Activated naive CD4-positive, alpha-beta T cell treated with anti-CD3 and anti-CD28 coated beads for 36 hours (primary cell): ENCODE results near the gene KLHL36. TPM values are rescaled to one million over a fixed set of nuclear protein-coding genes. Genes with fewer than 3 reads are reported as not detected.

Experiments used
- CTCF ChIA-PET: fragments of 350-600 bp; sonication (Branson Sonifier 250); formaldehyde crosslinking; loops from one replicate; lab custom pipeline; 2021; ENCODE audit warnings: antibody characterized with exemption; lab: Charles Lee
- DNase-seq: peaks from one replicate; pipeline ENCODE4 v3.0.0-alpha.2; 2020
- H3K27ac Mint-ChIP-seq: one replicate; pipeline ENCODE4 v1.8.0; 2021; ENCODE audit warnings: mild to moderate bottlenecking, mixed read lengths
- H3K27me3 Mint-ChIP-seq: one replicate; pipeline ENCODE4 v1.8.0; 2021; ENCODE audit warnings: low read depth, mixed read lengths
- H3K36me3 Mint-ChIP-seq: one replicate; pipeline ENCODE4 v1.8.0; 2021; ENCODE audit warnings: low read depth, mixed read lengths
- H3K4me1 Mint-ChIP-seq: one replicate; pipeline ENCODE4 v1.8.0; 2021; ENCODE audit warnings: low read depth, mixed read lengths
- H3K4me3 Mint-ChIP-seq: one replicate; pipeline ENCODE4 v1.8.0; 2021; ENCODE audit warnings: mild to moderate bottlenecking, moderate library complexity, mixed read lengths
- H3K9me3 Mint-ChIP-seq: one replicate; pipeline ENCODE4 v1.8.0; 2021; ENCODE audit warnings: mixed read lengths
- intact Hi-C: fragments of 100-400 bp; cut with micrococcal nuclease; formaldehyde crosslinking; loops from one replicate; pipeline ENCODE4 v1.15.1; 2023
- total RNA-seq, 2 experiments: library from RNA; stranded (reverse); gene quantifications; one replicate each; pipeline ENCODE4 v1.2.3, GENCODE V29; 2021

Gene KLHL36
- total RNA-seq = 10 to 100 TPM; 45.7 to 50.3 TPM

DNA sequence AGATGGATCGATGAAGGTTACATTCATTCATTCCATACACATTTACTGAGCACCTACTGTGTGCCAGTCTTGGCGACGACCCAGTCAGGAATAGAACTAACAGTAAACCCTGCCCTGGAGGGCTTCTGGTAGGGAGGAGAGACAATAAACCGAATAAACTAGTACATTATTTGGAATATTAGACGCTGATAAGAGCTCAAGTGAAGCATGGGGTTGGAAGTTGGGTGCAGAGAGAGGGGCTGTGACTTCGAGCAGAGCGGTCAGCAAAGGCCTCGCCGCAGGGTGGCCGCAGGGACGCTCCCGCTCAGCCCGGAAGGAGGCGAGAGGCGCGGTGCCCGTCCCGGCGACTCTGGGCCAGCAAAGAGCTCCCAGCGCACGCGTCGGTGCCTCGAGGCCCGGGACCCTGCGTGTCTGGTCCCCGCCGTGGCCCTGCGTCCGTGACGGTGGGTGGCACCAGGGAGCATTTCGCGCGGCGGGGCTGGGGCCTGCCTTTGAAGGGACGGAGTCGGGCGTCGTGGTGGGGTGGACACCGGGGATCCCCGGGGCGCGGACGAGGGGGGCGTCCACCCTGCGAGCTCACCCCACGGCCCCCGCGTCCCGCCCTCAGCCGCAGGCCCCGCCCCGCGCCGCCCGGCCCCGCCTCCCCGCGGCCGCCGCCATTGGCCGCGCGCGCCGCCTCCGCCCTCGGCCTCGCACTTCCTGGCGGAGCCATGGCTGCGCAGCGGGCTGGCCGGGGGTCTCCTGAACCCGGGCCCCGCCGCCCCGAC lies at the start of gene KLHL36:
KLHL36 (plus strand) TSS at position 684 of the 767 bp plus-strand sequence. CDS start 2,357 bp downstream, outside the sequence.
- peak within 1 kb of the TSS; percentile 76 for H3K4me3 Mint-ChIP-seq
- peaks cover 42% of the 10 kb centered on the region for H3K4me1 Mint-ChIP-seq
- no peaks in the 10 kb centered on the region for H3K27me3 Mint-ChIP-seq
- peak; percentile 62 for DNase-seq
- H3K36me3 Mint-ChIP-seq = peaks cover 17% of the 10 kb centered on the region
- intact Hi-C loops = loop anchor here (10.0 kb wide), 1 partner anchor 907 kb away; no protein-coding TSS in a partner anchor
- peak within 1 kb of the TSS; percentile 51 for H3K27ac Mint-ChIP-seq
- no peaks in the 10 kb centered on the region for H3K9me3 Mint-ChIP-seq
- CTCF ChIA-PET = interaction anchor here (0.6 to 1.5 kb wide), 2 partner anchors 78 to 107 kb away, joined by 4 to 9 read pairs; no protein-coding TSS in a partner anchor

DNA sequence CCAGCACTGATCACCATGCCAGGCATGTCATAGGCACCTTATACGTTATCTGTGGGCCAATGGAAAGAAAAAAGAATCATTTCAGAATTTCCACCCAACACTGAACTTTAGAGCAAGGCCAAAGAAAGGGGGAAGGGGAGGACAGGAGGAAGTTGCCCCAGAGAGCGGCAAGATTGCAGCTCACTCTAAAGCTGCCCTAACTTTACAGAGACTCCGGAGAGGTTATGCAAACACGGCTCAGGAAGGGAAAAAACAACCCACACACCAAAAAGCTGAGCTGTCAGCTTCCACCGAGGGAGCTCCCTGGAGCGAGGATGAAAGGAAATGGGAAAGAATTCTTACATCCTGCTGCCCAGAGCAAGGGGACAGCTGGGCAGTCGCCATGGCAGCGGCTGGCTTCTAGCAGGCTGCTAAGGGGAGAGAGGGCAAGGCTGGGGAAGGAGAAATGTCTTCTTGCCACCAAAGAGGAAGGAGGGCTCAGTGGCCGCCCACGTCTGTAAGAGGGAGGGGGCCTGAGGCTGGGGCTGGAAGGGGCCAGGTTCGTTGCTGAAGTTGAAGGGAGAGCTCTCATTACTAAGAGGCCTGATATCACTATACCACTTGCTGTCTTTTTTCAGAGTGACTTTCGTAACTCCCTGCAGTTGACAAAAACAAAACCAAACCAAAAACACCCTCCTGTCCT lies 48.6 kb upstream of the KLHL36 start:
- peak; percentile 83 for DNase-seq
- no peaks in the 10 kb centered on the region for H3K27me3 Mint-ChIP-seq
- CTCF ChIA-PET = interaction anchor here (0.6 to 2.8 kb wide), 8 partner anchors 13 to 92 kb away, joined by 3 to 13 read pairs (median 4); no protein-coding TSS in a partner anchor
- H3K9me3 Mint-ChIP-seq = no peaks in the 10 kb centered on the region
- peaks cover 91% of the 10 kb centered on the region for H3K4me1 Mint-ChIP-seq
- H3K27ac Mint-ChIP-seq = peak overlapping the region; percentile 90
- intact Hi-C loops = loop anchor here (1.0 to 2.0 kb wide), 7 partner anchors 9 to 429 kb away; no protein-coding TSS in a partner anchor
- H3K36me3 Mint-ChIP-seq = peaks cover 25% of the 10 kb centered on the region
- H3K4me3 Mint-ChIP-seq = peak overlapping the region; percentile 75

DNA sequence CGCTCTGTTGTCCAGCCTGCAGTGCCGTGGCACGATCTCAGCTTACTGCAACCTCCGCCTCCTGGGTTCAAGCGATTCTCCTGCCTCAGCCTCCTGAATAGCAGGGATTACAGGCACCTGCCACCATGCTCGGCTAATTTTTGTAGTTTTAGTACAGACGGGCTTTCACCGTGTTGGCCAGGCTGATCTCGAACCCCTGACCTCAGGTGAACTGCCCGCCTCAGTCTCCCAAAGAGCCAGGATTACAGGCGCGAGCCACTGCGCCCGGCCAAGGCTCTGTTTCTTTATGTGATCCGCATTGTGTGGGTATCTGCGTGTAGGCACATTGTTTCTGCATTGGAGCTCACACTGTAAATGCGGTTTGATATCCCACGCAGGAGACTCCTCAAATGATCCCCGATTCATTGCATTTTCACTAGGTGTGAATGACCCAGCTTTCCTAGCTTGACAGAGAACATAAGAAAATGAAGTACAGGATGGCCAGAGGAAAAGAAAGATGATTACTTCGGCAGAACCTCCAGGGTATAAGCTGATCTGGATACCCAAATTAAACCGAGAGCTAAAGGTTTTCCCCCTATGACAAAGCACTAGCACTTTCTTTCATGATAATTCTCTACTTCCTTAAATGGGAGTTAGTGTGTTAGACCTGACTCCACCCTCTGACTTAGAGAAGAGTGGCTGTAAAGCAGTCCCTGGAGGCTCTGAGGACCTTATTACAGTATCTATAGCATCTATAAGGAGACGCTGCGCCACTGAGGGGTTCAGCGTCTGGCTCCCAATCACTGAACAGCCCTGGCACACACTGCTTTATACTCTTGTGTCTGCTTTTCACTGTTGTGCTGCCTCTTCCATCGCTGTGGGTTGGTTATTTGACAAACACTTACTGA lies 47.7 kb upstream of the KLHL36 start:
- Mint-ChIP-seq H3K4me3 (peak overlapping the region; percentile 75), H3K27me3 (no peaks in the 10 kb centered on the region), H3K9me3 (no peaks in the 10 kb centered on the region), H3K4me1 (peaks cover 90% of the 10 kb centered on the region), H3K27ac (peak overlapping the region; percentile 90), H3K36me3 (peaks cover 20% of the 10 kb centered on the region)
- intact Hi-C loops = loop anchor here (1.0 to 2.0 kb wide), 7 partner anchors 8 to 428 kb away; no protein-coding TSS in a partner anchor
- CTCF ChIA-PET = interaction anchor here (0.6 to 2.8 kb wide), 6 partner anchors 16 to 93 kb away, joined by 3 to 18 read pairs (median 8); no protein-coding TSS in a partner anchor
- DNase-seq = peak; percentile 51

DNA sequence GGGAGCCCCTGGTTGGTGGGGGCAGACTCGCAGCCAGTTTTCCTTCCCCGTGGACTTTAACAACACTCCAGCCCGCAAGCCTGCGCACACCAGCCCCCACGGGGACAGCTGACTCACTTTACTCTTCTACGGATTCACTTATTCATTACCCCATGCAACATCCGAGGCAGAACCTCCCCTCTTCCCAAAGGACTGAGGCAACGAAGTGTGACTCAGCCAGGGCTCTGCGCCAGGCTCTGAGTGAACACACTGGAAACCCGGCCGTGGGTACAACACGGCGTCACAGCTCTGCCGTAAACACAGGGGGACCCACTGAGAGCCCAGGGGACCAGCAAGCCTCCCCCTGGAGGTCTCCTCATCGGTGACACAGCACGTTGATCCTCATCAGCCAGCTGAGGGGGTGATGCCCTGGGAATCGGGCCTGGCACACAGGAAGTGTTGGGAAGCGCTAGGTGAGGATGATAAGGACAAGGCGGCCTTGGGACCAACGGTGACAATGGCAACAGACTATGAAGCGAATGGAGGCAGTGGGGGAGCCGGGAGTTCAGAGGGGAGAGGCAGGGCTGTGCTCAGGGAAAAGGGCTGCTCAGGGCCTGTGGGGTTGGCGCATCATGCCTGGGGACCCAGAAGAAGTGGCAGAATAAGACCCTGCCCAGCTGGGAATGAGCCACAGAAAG lies 45.0 kb upstream of the KLHL36 start:
- peak overlapping the region; percentile 61 for H3K27ac Mint-ChIP-seq
- intact Hi-C loops = no loop called here
- peaks cover 88% of the 10 kb centered on the region for H3K4me1 Mint-ChIP-seq
- no peaks in the 10 kb centered on the region for H3K9me3 Mint-ChIP-seq
- H3K36me3 Mint-ChIP-seq = peaks cover 23% of the 10 kb centered on the region
- H3K27me3 Mint-ChIP-seq = no peaks in the 10 kb centered on the region
- CTCF ChIA-PET = interaction anchor here (1.1 kb wide), 1 partner anchor 136 kb away, joined by 5 read pairs; no protein-coding TSS in a partner anchor
- no peak overlapping the region for H3K4me3 Mint-ChIP-seq
- peak; percentile 31 for DNase-seq

DNA sequence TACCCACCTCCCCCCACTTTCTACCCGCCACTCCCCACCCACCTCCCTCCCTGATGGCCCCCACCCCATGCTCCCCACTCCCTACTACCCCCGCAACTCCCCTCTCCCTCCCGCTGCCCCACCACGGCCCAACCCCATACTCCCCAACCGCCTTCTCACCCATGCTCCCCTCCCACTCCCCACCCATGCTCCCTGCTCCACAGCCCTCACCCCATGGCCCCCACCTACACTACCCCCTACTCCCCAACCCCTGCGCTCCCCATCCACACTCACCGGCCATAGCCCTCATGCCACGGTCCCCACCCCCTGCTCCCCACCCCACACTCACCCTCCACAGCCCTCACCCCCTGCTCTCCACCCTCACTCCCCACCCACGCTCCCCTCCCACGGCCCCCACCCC lies 44.4 kb upstream of the KLHL36 start:
- no peaks in the 10 kb centered on the region for H3K9me3 Mint-ChIP-seq
- peaks cover 89% of the 10 kb centered on the region for H3K4me1 Mint-ChIP-seq
- H3K4me3 Mint-ChIP-seq = no peak overlapping the region
- peak overlapping the region; percentile 74 for H3K27ac Mint-ChIP-seq
- no peak for DNase-seq
- H3K36me3 Mint-ChIP-seq = peaks cover 23% of the 10 kb centered on the region
- intact Hi-C loops = no loop called here
- CTCF ChIA-PET = no interaction called here
- H3K27me3 Mint-ChIP-seq = no peaks in the 10 kb centered on the region

DNA sequence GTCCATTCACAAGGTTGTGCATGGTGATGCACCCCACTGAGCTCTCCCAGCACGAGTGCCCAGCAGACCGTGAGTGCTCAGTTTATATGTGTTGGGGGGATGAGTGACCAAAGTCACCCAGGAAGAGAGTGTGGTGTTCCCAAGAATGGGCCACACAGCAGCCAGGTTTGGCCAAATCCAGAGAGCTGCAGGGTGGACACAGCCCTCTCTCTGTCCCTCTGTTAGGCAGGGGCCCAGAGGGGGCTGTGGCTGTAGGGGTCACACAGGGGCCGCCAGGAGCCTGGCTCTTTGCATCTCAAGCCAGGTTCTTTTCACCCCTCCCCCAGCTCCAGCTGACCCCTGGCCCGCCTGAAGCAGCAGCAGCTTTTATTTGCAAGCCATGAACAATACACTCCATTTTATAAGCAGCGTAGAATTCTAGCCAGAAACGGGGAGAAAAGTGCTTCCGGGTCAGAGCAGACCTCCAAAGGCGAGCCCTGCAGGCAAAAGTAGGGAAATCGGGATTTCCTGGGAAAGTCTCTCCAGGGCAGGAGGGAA lies 43.8 kb upstream of the KLHL36 start:
- no peaks in the 10 kb centered on the region for H3K9me3 Mint-ChIP-seq
- DNase-seq = no peak
- CTCF ChIA-PET = no interaction called here
- H3K4me3 Mint-ChIP-seq = no peak overlapping the region
- no peaks in the 10 kb centered on the region for H3K27me3 Mint-ChIP-seq
- H3K36me3 Mint-ChIP-seq = peaks cover 23% of the 10 kb centered on the region
- H3K27ac Mint-ChIP-seq = peak overlapping the region; percentile 74
- H3K4me1 Mint-ChIP-seq = peaks cover 90% of the 10 kb centered on the region
- intact Hi-C loops = no loop called here

DNA sequence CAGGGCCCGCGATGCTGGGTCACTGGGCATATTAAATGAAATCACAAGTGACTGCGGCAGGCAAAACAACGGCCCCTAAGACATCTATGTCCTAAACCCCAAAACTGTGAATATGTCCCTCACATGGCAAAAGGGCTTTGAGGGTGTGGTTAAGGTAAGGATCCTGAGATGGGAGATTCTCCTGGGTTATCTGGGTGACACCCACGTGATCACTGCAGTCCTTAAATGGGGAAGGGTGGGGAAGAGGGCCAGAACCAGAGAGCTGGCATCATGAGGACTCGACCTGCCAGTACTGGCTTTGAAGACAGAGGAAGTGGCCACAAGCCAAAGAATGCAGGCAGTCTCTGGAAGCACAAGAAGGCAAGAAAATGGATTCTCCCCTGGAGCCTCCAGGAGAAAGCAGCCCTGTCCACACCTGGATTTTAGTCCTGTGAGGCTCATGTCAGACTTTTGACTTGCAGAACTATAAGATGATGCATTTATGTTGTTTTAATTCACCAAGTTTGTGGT lies 42.9 kb upstream of the KLHL36 start:
- H3K4me3 Mint-ChIP-seq = no peak overlapping the region
- intact Hi-C loops = no loop called here
- H3K36me3 Mint-ChIP-seq = peaks cover 31% of the 10 kb centered on the region
- H3K27me3 Mint-ChIP-seq = no peaks in the 10 kb centered on the region
- CTCF ChIA-PET = no interaction called here
- H3K27ac Mint-ChIP-seq = no peak overlapping the region
- DNase-seq = no peak
- peaks cover 2% of the 10 kb centered on the region for H3K9me3 Mint-ChIP-seq
- peaks cover 91% of the 10 kb centered on the region for H3K4me1 Mint-ChIP-seq

DNA sequence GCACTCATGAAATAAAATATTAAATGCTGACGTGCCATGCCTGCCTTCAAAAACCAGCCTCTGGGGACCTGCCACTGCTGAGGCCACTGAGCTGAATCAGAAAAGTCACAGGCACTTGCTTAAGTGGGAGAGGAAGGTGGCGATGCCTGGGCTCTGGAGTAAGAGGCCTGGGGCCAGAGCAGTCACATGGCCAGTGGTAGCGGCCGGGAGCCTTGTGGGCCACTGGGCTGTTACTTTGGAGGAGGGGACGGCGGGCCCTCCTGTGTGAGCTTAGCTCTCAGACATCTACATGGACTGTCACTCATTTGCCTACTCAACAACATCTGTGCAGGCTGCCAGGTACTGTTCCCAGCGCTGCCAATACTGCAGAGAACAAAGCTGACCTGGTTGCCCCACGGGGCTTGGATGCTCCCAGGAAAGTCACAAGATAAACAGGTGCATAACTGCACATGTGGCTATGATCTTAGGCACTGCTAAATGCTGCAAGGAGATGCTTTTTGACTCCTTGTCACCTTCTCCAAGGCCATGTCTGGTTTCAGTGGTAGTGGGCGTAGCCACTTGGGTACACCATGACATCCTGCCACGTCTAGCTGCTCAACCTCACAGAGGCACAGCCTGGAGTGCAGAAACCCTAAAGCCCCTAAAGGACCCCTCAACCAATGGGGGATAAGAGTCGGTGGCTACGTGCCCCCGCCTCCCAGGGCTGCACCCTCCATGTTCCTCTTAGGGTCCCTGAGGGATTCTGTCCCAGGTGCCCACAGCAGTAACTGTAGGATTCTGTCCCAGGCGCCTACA lies 42.0 kb upstream of the KLHL36 start:
- H3K4me3 Mint-ChIP-seq = no peak overlapping the region
- intact Hi-C loops = no loop called here
- peaks cover 40% of the 10 kb centered on the region for H3K36me3 Mint-ChIP-seq
- CTCF ChIA-PET = no interaction called here
- DNase-seq = no peak
- peaks cover 3% of the 10 kb centered on the region for H3K9me3 Mint-ChIP-seq
- no peaks in the 10 kb centered on the region for H3K27me3 Mint-ChIP-seq
- peaks cover 91% of the 10 kb centered on the region for H3K4me1 Mint-ChIP-seq
- peak overlapping the region; percentile 2 for H3K27ac Mint-ChIP-seq

DNA sequence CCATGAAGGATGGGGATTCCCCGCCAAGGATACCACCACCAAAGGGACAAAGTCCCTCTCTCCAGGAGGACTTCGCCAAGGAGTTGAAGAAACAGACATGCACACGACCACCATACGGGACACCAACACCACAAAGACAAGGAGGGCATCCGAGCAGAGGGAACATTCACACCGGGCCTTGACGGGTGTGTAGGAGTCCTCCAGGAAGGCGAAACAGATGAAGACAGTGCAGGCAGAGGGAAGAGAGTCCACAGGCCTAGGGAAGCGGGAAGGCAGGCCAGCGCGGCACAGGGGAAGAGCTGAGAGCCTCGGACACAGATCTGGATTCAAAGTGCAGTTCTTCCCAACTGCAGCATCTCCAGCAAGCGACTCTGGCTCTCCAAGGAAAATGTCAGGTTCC lies 41.2 kb upstream of the KLHL36 start:
- Mint-ChIP-seq H3K4me1 (peaks cover 91% of the 10 kb centered on the region), H3K36me3 (peaks cover 47% of the 10 kb centered on the region), H3K4me3 (no peak overlapping the region), H3K9me3 (peaks cover 3% of the 10 kb centered on the region), H3K27me3 (no peaks in the 10 kb centered on the region), H3K27ac (peak overlapping the region; percentile 66)
- CTCF ChIA-PET = interaction anchor here (1.3 kb wide), 1 partner anchor 10 kb away, joined by 3 read pairs; no protein-coding TSS in a partner anchor
- DNase-seq = no peak
- intact Hi-C loops = no loop called here

DNA sequence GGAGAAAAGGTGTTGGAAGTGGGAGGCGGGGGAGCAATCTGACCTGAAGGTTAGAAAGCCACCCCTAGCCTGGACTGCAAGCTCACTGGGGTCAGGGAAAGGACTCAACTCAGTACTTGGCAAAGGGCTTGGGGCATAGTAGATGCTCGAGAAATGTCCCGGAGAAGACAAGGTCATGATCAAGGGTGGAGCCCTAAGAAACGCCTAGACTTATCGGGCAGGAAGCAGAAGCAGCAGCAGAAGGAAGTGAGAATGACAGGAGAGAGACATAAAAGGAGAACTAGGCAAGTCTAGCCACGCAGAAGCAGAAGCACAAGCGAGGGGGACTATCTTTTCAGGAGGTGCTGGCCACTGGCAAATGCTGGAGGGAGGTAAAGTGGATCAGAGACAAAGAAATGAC lies 40.6 kb upstream of the KLHL36 start:
- CTCF ChIA-PET = interaction anchor here (0.9 to 1.3 kb wide), 3 partner anchors 10 to 119 kb away, joined by 3 read pairs; no protein-coding TSS in a partner anchor
- Mint-ChIP-seq H3K4me1 (peaks cover 89% of the 10 kb centered on the region), H3K36me3 (peaks cover 49% of the 10 kb centered on the region), H3K27ac (peak overlapping the region; percentile 66), H3K9me3 (peaks cover 3% of the 10 kb centered on the region), H3K27me3 (no peaks in the 10 kb centered on the region), H3K4me3 (peak overlapping the region; percentile 8)
- intact Hi-C loops = loop anchor here (1.0 kb wide), 2 partner anchors 7 to 10 kb away; no protein-coding TSS in a partner anchor
- DNase-seq = peak; percentile 38
